ENCODE measurements around the gene DENND2A. TPM values are rescaled to one million over a fixed set of nuclear protein-coding genes. Genes with fewer than 3 reads are reported as not detected.
"Not testable (repeated sequence)": the region's sequence is repeated elsewhere in the genome, so short reads cannot be mapped to it uniquely, and the experiment has no call there.

Gene DENND2A
- total RNA-seq, 1 donor from 2014 or later, result 7.5 TPM

GRCh38 chr7:140559410-140559809, 81.2 kb downstream of the DENND2A start:
- intact Hi-C loops (cut with DNase I), result no loop called here
- H3K27ac ChIP-seq, result no peak overlapping the region
- H3K9me3 ChIP-seq, result no peaks in the 10 kb centered on the region
- H3K4me3 ChIP-seq, result no peak overlapping the region
- no peaks in the 10 kb centered on the region for H3K27me3 ChIP-seq
- no peaks in the 10 kb centered on the region for H3K36me3 ChIP-seq
- DNase-seq (ENCODE audit: low spot score in 2 of 2), result no peak
- no peak for TF ChIP-seq CTCF (IDR thresholded peaks at IDR 0.05)
- no peaks in the 10 kb centered on the region for H3K4me1 ChIP-seq

DNA sequence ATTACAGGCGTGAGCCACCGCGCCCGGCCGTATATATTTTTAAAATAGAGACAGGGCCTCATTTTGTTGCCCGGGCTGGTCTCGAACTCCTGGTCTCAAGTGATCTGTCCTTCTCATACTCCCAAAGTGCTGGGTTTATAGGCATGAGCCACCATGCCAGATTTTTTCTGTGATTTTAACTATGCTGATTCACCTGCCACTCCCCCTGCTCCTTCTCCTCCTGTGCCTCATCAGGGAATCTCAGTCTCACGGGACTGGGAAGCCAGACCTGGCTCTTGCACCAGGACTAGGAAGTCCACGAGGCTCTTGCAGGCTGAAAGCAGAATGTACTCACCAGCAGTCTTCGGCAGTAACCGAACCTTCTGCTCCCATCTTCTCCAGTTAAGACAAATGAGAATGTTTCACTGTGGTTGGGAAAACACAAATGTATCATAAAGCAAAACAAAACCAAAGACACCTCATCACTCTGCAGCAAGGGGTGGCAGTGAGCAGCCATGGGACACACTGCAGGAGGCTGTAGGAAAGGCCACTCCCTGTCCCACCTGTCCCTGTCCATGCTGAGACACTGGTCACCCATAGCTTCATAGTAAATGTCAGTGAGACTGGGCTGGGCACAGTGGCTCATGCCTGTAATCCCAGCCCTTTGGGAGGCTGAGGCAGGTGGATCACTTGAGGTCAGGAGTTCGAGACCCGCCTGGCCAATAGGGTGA, 82.6 kb downstream of the DENND2A start:
- no peak for DNase-seq (ENCODE audit: low spot score in 2 of 2)
- intact Hi-C loops (cut with DNase I), result no loop called here
- no peaks in the 10 kb centered on the region for H3K9me3 ChIP-seq
- H3K4me1 ChIP-seq, result no peaks in the 10 kb centered on the region
- H3K27me3 ChIP-seq, result no peaks in the 10 kb centered on the region
- no peak overlapping the region for H3K4me3 ChIP-seq
- H3K27ac ChIP-seq, result no peak overlapping the region
- no peaks in the 10 kb centered on the region for H3K36me3 ChIP-seq
- TF ChIP-seq CTCF (IDR thresholded peaks at IDR 0.05), result no peak

DNA sequence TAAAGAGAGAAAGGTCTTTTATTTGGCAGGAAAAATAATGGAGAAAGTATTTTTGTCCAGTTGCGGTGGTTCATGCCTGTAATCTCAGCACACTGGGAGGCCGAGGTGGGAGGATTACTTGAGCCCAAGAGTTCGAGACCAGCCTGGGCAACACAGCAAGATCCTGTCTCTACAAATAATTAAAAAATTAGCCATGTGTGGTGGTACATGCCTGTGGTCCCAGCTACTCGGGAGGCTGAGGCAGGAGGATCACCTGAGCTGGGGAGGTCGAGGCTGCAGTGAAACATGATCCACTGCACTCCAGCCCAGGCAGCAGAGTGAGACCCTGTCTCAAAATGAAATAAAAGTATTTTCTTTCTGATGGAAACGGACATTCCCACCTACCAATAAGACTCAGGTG, 83.5 kb downstream of the DENND2A start:
- Histone ChIP-seq H3K27me3 (no peaks in the 10 kb centered on the region), H3K9me3 (no peaks in the 10 kb centered on the region), H3K4me1 (no peaks in the 10 kb centered on the region), H3K27ac (no peak overlapping the region), H3K36me3 (no peaks in the 10 kb centered on the region), H3K4me3 (no peak overlapping the region)
- no peak for DNase-seq (ENCODE audit: low spot score in 2 of 2)
- no peak for TF ChIP-seq CTCF (IDR thresholded peaks at IDR 0.05)
- intact Hi-C loops (cut with DNase I), result no loop called here

DNA sequence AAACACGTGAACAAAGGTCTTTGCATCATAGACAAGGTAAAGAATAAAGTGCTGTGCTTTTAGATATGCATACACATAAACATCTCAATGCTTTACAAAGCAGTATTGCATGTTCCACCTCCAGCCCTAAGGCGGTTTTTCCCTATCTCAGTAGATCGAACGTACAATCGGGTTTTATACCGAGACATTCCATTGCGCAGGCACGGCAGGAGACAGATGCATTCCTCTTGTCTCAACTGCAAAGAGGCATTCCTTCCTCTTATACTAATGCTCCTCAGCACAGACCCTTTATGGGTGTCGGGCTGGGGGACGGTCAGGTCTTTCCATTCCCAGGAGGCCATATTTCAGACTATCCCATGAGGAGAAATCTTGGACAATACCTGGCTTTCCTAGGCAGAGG, 87.4 kb downstream of the DENND2A start:
- H3K36me3 ChIP-seq; H3K4me3 ChIP-seq; H3K27ac ChIP-seq; H3K27me3 ChIP-seq; H3K4me1 ChIP-seq; intact Hi-C loops (cut with DNase I); H3K9me3 ChIP-seq; DNase-seq (ENCODE audit: low spot score in 2 of 2): not testable (repeated sequence)

GRCh38 chr7:140552240-140552679, 88.4 kb downstream of the DENND2A start:
- H3K27ac ChIP-seq, result no peak overlapping the region

More at GRCh38 chr7:140552240-140552679, 88.4 kb downstream of the DENND2A start:
- intact Hi-C loops (cut with DNase I), result no loop called here
- Histone ChIP-seq H3K4me1 (no peaks in the 10 kb centered on the region), H3K27me3 (no peaks in the 10 kb centered on the region), H3K9me3 (no peaks in the 10 kb centered on the region), H3K4me3 (no peak overlapping the region), H3K36me3 (no peaks in the 10 kb centered on the region)
- TF ChIP-seq CTCF (IDR thresholded peaks at IDR 0.05), result no peak
- DNase-seq (ENCODE audit: low spot score in 2 of 2), result no peak
